GM21717 (cell line): Measurements from ENCODE around the gene STAC3.

Experiments used
- ATAC-seq: cut with Tn5 transposase; IDR thresholded peaks from one replicate; pipeline ENCODE4 v1.9.1; 2021; ENCODE audit warnings: mild to moderate bottlenecking, moderate library complexity; ENCODE audit not compliant: unreplicated experiment

The STAC3 gene

DNA sequence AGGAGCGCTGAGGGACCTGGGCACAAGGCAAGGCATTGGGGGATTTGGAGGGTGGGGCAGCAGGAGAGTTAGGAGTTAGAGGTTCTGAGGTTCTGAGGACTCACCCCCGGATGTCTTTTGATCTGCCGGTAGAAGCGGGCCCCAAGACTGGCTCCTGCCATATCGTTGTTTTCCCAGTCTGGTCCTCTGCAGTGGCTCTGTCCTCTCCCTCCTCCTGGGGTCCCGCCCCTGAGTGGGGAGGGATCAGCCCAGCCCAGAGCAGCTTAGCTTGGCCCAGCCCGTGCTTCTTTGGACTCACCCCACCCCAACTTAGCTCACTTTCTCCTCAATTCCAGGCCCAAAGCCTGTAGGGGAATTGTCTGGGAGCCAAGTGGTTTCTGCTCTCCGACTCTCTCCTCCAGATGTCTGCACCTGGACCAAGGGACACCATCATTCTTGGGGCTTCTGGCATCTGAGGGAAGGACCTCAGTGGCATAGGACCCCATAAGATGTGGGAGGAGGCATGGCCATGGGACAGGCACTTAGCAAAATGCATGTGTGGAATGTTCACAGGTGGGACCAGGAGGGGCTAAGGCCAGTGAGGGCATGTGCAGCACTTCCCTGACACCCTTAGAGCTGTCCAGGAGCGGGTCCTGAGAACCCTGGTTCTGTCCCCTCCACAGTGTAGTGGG is 13.9 kb downstream of the STAC3 start:
- no peak for ATAC-seq

DNA sequence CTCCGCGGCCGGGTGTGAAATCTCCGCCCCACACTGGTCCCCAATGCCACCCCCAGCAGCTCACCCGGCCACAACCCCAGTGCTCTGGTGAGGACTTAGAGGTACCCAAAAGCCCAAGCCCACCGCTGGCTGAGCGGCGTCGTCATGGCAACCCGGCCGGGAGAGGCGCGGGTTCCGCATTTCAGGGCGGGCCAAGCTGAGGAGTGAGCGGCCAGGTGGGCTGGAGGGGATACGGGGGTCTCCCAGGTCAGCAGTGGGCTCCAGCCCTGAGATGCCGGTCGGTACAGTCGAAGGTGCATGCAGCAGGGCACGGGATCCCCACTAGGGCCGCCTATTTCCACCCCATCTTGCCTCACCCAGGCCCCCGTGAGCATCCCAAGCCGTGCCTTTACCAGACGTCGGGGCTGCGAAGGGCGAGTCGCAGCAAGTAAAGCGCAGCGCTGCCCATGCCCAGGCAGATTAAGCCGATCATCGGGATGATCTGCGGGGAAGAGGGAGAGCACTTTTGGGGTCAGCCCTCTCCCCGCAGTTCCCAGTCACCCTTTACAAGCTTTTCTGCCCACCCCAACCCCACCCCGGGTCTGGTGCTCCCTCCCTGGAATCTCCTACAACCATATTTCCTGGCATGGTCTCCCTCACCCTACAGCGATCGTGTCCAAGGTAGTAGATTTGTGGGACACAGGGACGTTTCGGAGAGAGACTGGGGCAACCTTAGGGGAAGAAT is 14.6 kb downstream of the STAC3 start:
- ATAC-seq, result no peak

DNA sequence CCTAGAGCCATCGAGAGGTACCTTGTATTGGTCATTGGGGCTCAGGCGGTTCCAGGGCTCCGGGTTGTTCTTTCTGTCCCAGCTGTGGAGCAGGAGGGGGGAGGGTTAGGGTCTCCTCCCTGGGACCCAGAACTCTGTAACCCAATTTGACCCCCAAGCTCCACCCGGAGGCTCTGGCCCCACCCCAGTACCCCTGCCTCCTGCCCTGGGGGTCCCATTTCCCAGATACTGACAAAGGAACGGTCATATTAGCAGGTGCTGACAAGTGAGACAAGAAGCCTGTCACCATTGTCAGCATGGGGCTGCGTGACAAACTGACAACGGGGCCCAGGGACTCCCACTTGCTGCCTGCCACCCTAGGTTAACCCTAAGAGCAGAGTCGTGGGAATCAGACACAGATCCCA is 15.3 kb downstream of the STAC3 start:
- no peak for ATAC-seq

DNA sequence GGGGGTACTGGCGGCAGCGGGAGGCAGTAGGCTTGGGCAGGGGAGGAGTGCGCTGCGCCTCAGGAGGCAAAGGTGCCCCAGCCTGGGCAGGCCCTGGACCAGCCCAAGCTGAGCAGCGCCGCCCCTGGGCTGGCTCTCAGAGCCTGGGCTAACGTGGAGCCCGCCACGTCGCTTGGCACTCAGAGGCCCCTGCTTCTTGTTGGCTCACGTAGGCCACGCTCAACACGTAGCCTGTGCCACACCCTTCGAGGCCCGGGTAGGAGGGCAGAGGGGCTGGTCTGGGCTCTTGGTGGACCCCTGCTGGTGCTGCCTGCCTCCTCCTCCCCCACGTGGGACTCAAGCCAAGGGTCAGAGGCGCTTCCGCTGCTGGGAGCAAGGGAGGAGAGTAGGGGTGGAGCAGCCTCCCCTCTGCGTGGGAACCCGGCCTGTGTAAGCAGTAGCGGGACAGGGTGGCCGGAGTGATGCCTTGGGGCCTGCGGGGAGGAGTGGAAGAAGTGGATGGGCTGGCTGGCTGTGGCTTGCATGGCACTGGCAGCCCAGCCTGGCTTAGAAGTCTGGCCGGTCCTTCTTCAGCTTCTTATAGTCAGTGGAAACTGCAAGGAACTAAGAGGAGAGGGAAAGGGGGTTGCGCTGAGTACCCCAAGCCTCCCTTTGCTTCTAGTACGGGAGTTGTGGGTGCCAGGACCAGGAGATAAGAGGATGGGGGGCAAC is 15.8 kb downstream of the STAC3 start:
- no peak for ATAC-seq

DNA sequence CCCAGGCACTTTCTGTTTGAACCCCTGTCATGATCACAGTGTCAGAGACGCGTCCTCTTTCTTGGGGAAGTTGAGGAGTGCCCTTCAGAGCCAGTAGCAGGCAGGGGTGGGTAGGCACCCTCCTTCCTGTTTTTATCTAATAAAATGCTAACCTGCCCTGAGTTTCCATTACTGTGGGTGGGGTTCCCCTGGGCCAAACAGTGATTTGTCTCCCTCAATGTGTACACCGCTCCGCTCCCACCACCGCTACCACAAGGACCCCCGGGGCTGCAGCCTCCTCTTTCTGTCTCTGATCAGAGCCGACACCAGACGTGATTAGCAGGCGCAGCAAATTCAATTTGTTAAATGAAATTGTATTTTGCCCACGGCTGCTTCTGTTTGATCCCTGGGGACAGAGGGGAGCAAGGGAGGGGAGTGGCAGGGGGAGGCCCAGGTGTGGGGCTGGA is 16.4 kb downstream of the STAC3 start:
- no peak for ATAC-seq

DNA sequence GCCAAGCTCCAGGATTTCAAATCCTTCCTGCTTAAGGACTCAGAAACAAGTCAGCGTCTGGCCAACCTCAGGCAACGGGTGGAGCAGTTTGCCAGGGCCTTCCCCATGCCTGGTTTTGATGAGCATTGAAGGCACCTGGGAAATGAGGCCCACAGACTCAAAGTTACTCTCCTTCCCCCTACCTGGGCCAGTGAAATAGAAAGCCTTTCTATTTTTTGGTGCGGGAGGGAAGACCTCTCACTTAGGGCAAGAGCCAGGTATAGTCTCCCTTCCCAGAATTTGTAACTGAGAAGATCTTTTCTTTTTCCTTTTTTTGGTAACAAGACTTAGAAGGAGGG is 16.8 kb downstream of the STAC3 start:
- no peak for ATAC-seq

DNA sequence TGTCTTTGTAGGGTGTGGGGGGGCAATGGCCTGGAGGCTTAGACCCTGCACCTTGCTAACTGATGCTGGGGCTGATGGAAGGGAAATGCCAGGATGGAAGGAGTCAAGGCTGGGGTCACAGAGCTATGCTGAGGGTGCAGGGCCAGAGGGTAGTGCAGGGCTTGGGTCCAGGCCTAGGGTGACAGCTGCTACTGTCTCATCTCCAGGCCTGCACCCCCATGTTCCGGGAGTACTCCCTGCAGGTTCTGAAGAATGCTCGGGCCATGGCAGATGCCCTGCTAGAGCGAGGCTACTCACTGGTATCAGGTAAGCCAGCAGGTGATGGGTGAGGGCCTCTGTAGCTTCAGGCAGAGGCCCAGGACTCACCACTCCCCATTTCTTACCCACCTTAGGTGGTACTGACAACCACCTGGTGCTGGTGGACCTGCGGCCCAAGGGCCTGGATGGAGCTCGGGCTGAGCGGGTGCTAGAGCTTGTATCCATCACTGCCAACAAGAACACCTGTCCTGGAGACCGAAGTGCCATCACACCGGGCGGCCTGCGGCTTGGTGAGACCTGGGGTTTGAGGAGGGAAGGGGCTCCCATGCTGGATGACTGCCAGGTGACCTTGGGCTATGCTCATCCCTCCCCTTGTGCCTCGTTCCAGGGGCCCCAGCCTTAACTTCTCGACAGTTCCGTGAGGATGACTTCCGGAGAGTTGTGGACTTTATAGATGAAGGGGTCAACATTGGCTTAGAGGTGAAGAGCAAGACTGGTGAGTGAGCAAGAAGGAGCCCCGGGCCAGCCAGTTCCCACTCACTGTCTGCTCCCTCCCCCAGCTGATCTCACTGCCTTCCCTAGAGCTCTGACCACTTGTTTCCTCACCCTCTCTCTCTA is 17.4 kb downstream of the STAC3 start:
- no peak for ATAC-seq

DNA sequence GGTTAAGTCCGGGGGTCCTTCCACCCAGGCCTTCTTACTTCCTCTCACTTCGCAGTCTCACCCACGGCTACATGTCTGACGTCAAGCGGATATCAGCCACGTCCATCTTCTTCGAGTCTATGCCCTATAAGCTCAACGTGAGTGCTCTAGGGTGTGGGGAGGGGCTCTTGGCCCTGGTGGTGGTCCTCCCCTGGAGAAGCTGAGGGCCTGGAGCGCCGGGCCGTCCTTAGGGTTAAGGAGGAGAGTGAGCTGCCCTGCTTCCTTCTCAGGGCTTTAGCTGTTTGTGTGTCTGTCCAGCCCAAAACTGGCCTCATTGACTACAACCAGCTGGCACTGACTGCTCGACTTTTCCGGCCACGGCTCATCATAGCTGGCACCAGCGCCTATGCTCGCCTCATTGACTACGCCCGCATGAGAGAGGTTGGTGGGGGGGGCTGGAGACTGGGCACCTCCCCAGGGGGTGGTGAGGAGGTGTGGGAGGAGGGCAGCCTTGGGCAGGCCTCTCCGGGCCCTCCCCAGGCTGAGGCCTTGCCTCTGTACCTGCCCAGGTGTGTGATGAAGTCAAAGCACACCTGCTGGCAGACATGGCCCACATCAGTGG is 18.7 kb downstream of the STAC3 start:
- no peak for ATAC-seq

DNA sequence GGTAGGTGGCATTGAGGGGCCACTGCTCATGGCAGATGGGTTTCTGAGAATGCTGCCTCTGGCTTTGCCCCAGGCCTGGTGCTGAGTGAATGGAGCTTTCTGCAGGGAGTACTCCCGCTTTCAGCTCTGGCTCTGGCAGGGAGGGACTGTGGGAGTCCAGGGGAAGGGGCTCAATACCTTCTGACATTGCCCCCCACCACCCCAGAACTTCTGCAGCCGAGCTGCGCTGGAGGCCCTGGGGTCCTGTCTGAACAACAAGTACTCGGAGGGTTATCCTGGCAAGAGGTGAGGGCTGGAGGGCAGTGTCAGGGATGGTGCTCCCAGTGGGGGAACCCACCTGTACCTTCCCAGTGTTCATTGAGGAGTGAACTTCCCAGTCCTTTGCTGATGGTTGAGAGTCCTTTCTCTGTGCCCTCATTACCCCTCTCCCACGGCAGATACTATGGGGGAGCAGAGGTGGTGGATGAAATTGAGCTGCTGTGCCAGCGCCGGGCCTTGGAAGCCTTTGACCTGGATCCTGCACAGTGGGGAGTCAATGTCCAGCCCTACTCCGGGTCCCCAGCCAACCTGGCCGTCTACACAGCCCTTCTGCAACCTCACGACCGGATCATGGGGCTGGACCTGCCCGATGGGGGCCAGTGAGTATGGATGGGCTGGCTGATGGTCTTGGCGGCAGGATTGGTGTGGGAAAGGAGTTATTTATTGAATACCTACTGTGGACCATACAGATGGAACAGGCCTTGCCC is 19.5 kb downstream of the STAC3 start:
- no peak for ATAC-seq

DNA sequence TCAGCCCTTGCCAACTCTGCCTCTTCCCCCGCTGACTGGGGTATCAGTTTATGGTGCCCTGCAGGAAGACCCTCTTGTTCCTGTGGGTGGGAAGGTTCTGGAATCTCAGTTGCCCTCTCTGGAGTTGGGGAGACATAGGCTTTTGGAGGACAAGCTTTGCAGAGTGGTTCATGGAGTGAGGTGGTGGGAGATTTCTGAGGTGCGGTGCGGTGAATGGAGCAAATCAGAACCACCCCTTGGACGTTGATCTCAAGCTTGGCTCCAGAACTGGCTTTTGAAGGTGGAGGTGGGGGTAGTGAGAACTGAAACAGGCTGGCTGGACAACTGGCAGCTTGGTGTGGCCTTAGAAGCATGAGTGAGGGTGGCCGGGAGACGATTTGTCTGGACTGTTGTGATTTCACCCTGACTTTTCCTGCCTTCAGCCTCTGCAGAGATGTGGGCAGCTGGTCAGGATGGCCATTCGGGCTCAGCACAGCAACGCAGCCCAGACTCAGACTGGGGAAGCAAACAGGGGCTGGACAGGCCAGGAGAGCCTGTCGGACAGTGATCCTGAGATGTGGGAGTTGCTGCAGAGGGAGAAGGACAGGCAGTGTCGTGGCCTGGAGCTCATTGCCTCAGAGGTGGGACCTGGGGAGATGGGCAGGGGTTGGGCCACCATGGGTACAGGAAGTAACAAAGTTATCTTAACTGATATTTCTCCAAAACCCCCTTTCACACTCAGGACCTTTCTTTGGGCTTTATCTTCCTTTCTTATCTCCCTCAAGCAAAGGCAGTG is 20.4 kb downstream of the STAC3 start:
- ATAC-seq, result no peak

DNA sequence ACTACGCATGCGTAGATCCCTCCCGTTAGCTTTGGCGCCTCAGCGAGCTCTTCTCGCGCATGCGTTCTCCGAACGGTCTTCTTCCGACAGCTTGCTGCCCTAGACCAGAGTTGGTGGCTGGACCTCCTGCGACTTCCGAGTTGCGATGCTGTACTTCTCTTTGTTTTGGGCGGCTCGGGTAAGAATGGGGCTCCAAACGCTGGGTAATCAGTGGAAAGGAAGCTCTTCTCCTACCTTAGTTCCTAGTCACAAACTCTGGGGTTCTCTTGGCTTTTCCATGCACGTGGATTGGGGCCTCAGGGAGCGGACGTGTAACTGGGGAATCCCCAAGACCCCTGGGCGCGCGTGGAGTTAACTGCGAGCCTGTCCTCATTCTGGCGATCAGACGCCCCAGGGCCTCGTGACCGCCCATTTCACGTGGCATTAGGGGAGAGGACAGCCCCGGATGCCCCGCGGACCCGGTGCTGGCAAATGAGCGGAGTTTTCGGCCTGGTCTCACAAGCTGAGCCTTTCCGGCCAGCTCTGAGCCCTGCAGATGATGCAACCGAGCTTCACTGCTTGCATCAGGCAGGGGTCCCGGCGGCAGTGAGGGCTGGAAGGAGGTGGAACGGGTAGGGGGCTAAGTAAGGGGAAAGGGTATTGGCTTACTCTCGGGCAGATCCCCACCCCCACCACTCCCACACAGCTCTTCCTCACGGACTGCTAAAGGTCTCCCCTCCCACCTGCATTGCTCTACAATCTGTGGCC is 21.2 kb downstream of the STAC3 start, which contains the start of gene SHMT2:
SHMT2 (plus strand) TSS at position 78 of the 747 bp plus-strand sequence; CDS start at position 146, 68 bp downstream.
- peak; percentile 39 for ATAC-seq

DNA sequence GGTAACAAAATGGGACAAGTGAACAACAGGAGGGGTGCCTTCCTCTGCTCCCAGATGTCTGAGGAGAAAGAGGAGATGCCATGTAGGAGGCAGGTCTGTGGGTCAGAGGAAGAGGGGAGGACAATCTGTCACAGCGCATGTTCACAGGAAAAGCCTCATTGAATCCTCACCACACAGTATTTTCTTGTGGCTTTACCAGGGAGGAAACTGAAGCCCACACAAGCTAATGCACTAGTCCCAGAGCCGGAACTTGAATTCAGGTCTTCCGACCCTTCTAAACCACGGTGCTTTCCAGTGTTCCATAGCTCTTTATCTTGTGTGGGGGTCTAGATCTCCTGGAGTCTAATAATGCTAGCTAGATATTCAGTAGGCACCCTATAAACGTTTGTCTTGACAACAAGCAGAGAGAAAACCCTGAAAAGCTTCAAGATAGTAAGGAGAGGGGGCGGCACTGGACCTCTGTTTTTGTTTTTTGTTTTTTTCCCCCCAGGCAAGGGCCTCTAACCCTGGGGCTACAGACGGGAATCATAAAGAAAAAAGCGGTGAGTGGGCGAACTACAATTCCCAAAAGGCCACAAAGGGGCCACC is 21.8 kb downstream of the STAC3 start:
- ATAC-seq, result peak; percentile 2

DNA sequence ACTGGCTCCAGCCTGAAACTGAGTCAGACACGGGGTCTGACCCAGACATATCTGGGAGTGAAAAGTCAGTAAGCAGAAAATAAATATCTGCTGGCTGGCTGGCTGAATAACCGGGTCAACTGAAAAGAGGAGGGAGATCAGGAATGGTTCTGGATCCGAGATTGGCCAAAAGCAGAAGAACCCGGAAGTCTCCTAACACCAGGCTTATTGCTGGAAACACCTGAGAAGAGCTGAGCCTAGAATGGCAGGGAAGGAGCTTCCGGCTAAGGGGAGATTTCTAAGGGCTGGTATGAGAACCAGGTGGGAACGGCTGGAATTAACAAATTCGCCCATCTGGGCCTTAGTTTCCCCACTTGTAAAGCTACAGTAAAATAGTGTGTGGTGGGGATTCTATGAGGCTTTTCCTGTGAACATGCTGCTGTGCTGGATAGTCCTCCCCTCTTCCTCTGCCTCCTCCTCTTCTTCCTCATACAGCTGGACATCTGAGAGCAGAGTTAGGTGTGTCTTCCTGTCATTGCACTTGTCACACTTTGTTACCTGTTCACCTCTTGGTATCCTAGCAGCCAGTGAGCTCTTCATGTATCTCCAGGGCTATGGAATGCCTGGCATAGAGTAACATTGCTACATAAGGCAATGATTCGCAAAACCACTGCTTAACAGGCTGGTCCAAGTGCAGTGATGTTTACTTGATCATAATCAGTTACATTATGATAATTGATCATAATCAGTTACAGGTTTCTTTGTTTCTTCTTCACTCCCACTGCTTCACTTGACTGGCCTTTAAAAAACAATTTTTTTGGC is 23.5 kb downstream of the STAC3 start:
- no peak for ATAC-seq

DNA sequence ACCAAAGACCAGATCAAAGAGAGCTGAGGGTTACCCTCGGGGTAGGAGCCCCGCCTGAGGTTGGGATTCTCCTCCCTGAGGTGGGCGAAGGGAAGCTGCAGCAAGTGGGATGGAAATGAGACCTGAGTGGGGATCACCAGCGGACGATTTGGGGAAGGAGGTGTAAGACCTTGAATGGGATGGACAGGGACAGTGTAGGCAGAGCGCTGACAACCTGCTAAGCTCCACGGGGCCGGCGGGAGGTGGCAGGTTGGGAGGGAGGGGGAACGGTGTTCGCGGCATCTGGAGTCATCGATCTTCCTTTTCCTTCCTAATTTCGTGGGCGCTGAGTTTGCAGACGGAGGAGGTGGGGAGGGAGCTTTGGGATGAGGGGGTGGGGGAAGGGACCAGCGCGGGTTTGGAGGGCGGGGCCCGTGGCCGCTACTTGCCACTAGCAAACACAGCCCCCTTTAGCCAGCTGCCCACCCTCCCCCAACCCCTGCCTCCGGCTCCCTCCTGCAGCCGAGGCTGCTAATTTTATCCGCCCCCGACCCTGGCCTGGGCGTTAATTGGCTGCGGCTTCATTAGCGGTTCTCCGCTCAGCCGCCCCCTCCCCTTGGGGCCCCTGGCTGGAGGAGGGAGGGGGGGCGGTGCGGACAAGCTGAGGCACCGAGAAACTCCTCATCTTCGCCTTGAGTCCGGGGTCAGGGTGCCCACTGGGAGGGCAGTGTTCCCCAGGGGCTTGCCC is 24.2 kb downstream of the STAC3 start:
- ATAC-seq, result no peak

DNA sequence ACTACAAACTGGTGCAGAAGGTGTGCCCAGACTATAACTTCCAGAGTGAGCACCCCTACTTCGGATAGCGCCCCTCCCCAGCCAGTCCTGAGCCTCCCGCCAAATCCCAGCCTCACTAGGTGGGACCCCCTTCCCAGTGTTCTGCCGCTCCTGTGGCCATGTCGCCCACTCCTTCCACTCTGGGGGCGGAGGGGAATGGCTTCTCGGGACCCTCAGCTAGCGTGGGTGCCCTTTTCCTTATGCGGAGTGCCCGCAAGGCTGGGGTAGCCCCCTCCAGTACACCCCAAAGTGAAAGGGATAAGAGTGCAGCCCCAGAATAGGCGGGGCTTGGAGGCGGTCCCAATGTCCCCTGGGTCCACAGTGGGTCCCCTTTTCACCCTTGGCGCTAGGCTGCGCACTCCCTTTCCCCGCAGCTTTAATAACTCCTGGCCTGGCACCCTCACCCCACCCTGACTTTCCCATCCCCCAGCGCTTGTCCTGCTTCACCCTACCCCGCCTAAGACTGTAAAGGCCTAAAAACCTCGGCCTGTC is 25.2 kb downstream of the STAC3 start:
- no peak for ATAC-seq

DNA sequence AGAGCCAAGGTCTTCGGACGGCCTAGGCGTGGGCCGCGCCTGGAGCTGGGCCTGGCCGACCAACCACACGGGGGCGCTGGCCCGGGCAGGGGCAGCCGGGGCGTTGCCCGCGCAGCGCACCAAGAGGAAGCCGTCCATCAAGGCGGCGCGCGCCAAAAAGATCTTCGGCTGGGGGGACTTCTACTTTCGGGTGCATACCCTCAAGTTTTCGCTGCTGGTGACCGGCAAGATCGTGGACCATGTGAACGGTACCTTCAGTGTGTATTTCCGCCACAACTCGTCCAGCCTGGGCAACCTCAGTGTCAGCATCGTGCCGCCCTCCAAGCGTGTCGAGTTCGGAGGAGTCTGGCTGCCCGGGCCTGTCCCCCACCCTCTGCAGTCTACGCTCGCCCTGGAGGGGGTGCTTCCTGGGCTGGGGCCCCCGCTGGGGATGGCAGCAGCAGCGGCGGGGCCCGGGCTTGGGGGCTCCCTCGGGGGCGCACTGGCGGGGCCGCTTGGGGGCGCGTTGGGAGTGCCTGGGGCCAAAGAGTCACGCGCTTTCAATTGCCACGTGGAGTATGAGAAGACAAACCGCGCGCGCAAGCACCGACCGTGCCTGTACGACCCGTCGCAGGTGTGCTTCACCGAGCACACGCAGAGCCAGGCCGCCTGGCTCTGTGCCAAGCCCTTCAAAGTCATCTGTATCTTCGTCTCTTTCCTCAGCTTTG is 25.9 kb downstream of the STAC3 start:
- no peak for ATAC-seq
